22Rv1 (cell line): ENCODE measurements around the gene EPHB1.

Source experiments
- H3K27ac ChIP-seq: fragments of 450-650 bp; 2 replicates; pipeline ENCODE4 v1.5.1; 2017
- ZFX ChIP-seq: fragments of 450-650 bp; IDR thresholded peaks from 2 replicates; pipeline ENCODE4 v1.6.1; 2017; ENCODE audit warnings: antibody characterized with exemption, borderline replicate concordance
- TF ChIP-seq, protein P1 (sequence below): fragments of 450-650 bp; IDR thresholded peaks from 2 replicates; pipeline ENCODE4 v1.5.1; 2017; ENCODE audit warnings: mild to moderate bottlenecking

Gene EPHB1

DNA sequence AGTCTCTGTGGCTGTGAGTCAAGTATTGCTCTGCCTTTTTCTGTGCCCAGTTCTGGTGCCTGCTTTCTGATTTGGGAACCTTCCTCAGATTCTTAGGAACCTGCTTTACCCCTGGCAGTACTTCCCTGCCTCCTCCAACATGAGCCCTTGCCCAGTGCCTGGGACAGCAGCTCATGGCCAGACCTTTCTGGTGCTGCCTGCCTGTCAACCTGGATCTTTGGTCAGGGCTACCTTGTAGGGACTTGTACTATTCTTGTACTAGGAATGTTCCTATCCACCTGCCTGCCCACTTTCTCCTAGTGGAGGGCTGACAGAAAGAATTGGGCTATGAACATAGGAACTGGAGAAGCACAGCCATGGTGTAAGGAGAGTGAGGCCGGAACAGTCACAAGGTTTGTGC lies 28.8 kb upstream of the EPHB1 start:
- TF ChIP-seq, protein P1, sequence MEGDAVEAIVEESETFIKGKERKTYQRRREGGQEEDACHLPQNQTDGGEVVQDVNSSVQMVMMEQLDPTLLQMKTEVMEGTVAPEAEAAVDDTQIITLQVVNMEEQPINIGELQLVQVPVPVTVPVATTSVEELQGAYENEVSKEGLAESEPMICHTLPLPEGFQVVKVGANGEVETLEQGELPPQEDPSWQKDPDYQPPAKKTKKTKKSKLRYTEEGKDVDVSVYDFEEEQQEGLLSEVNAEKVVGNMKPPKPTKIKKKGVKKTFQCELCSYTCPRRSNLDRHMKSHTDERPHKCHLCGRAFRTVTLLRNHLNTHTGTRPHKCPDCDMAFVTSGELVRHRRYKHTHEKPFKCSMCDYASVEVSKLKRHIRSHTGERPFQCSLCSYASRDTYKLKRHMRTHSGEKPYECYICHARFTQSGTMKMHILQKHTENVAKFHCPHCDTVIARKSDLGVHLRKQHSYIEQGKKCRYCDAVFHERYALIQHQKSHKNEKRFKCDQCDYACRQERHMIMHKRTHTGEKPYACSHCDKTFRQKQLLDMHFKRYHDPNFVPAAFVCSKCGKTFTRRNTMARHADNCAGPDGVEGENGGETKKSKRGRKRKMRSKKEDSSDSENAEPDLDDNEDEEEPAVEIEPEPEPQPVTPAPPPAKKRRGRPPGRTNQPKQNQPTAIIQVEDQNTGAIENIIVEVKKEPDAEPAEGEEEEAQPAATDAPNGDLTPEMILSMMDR: no peak
- TF ChIP-seq ZFX: no peak
- H3K27ac ChIP-seq: no peak overlapping the region

DNA sequence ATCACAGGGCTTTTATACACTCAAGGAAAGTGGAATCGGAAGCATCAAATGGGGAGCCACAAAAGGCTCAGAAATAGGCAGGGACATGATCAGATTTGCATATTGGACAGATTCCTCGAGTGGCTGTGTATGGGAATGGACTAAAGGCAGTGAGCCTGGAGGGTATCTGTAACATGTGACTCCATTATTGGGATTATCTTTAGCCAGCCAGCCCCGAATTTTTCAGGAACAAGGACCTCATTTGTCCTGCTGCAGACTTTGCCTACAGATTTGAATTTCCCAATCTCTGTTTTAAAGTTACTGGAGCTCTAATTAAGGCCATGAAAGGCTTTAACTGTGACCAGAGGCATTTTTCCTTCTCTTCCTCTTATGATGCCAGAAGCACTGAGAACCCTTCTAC lies 26.9 kb upstream of the EPHB1 start:
- TF ChIP-seq, protein P1: no peak
- no peak for TF ChIP-seq ZFX
- H3K27ac ChIP-seq: no peak overlapping the region

DNA sequence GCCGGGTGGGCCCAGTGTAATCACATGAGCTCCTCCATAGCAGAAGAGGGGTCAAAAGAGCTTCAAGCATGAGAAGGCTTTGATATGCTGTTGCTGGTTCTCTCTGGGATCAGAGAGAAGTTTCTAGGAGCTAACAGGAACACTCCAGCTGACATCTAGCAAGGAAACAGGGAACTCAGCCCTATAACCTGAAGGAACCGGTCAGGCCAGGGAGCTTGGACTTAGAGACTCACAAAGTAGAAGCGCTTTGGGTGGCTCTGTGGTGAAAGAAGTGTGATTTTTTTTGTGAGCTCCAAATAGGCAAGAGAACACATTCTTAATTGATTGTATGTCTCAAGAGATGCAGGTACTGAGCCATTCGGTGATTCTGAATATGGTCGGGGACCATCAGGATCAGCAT lies 26.2 kb upstream of the EPHB1 start:
- no peak overlapping the region for H3K27ac ChIP-seq
- TF ChIP-seq, protein P1: no peak
- TF ChIP-seq ZFX: no peak

DNA sequence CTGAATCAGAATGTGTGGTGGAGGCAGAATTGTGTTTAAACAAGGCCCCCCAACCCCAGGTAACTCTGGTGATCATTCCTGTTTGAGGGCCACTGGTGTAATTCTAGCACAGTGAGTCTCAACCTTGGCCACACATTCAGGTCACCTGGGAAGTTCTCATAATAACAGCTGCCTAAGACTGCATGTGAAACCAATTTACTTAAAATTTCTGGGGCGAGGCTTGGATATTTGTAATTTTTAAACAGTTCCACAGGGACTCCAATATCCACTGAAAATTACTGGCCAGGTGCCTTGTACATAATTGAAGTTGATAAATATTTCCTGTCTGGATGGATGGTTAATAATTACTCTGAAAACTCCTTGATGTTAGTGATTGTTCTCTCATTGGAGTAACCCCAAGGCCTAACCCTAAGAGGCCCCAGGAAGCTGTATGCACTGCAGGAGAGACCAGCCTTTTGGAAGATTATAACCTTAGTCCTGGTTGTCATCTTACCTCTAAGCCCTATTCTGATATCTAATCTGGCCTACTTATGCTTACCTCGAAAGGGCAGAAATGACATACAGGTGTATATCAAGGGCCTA lies 25.7 kb upstream of the EPHB1 start:
- H3K27ac ChIP-seq: no peak overlapping the region
- no peak for TF ChIP-seq ZFX
- TF ChIP-seq, protein P1: no peak

DNA sequence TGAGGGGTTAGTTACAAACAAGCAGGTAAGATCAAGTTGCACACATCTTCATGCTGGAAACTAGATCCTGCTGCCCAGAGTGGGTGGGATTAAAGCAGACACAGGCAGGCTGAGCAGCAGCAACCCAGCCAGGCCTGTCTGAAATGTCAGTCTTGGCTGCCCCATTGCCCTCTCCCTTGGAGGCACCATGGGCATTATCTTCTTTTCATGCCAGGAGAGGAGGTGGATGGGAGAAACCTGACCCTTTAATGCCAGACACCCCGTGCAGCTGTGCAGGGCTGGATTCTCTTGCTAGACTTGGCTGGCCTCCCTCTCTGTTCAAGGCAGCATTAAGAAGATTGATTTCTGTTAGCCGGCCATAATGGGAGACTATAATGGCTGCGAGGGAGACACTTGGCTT lies 23.0 kb upstream of the EPHB1 start:
- no peak for TF ChIP-seq ZFX
- TF ChIP-seq, protein P1: no peak
- H3K27ac ChIP-seq: no peak overlapping the region

DNA sequence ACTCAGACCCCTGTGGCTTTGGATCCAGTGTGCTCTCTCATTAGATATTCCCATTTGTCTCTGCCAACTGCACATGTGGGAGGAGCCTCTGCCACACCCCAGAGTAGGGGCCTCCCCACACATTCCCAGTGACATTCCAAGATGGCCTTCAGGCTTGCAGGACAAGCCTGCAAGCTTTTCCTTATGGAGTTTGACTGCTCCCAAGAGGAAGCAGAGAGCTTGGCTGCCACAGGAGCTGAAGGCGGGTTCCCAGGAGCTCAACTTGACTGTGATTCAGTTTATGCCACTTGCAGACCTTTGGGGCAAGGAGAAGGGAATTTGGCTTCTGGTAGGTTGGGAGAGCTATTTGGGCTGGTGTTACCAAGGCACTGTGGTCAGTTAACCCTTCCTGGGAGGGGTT lies 22.5 kb upstream of the EPHB1 start:
- no peak overlapping the region for H3K27ac ChIP-seq
- TF ChIP-seq ZFX: no peak
- TF ChIP-seq, protein P1: no peak

DNA sequence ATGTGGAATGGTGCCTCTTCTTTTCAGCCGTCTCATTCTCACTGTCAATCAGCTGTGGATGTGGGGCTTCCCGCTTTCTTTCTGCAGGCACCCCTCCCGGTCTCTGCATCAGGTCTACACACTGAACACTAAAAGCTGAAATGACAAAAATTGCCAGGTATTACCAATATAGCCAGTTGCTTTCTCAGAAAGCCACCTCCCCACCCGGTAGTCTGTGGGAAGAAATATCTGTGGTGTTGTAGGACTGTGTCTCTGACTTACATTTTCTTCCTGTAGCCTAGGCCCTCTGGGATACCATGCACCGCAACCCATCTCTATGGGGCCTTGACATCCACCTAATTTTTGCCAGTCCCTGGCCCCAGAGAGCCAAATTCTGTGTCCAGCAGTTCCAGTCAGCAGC lies 19.2 kb upstream of the EPHB1 start:
- TF ChIP-seq, protein P1: no peak
- TF ChIP-seq ZFX: no peak
- H3K27ac ChIP-seq: no peak overlapping the region
